ENCODE results near the gene GPANK1. TPM values are rescaled to one million over a fixed set of nuclear protein-coding genes. Genes with fewer than 3 reads are reported as not detected.

Gene GPANK1
- total and polyA plus RNA-seq, 2 of the 13 experiments (the other 11 are each of a cell fraction or from before 2014, with no cell fraction given), result 15.4 to 22.8 TPM

- no peak for TF ChIP-seq ZBTB40 (IDR thresholded peaks at IDR 0.05)
- TF ChIP-seq ZBTB40 (CRISPR knock-in tag; IDR thresholded peaks at IDR 0.05), result no peak; the same call in 1 of the 2 replicates
- TF ChIP-seq ZNF18 (CRISPR knock-in tag; IDR thresholded peaks at IDR 0.05; ENCODE audit: insufficient replicate concordance), result peak; percentile 66
- TF ChIP-seq MEIS2 (CRISPR knock-in tag; IDR thresholded peaks at IDR 0.05), result peak; percentile 72; the same call in 1 of the 2 replicates
- TF ChIP-seq PRMT3 (CRISPR knock-in tag; IDR thresholded peaks at IDR 0.05; ENCODE audit: borderline replicate concordance, low read depth), result no peak
- no peak for TF ChIP-seq SUZ12 (IDR thresholded peaks at IDR 0.05; ENCODE audit: low read depth, low read length)
- no peak for TF ChIP-seq MLXIP (CRISPR knock-in tag; IDR thresholded peaks at IDR 0.05; ENCODE audit: borderline replicate concordance)
- TF ChIP-seq NFKB2 (CRISPR knock-in tag; IDR thresholded peaks at IDR 0.05; ENCODE audit: borderline replicate concordance), result peak; percentile 60; the same call in 1 of the 2 replicates
- peak; percentile 53; the same call in 1 of the 2 replicates for TF ChIP-seq NR2F2 (IDR thresholded peaks at IDR 0.05; ENCODE audit: borderline replicate concordance, low read depth)
- TF ChIP-seq IRF9 (CRISPR knock-in tag; IDR thresholded peaks at IDR 0.05; ENCODE audit: borderline replicate concordance), result no peak; the same call in 1 of the 2 replicates
- peak; percentile 67 for TF ChIP-seq DMAP1 (CRISPR knock-in tag; IDR thresholded peaks at IDR 0.05)
- TF ChIP-seq BORCS8-MEF2B (CRISPR knock-in tag; IDR thresholded peaks at IDR 0.05), result peak; percentile 88
- no peak for TF ChIP-seq ZNF775 (CRISPR knock-in tag; IDR thresholded peaks at IDR 0.05; ENCODE audit: borderline replicate concordance)
These were observed 38.3 kb upstream of the GPANK1 start, which contains the start of gene ABHD16A (continued) for GRCh38 chr6:31702819-31703716.

Data from HepG2 (cell line).